NT2/D1 (cell line): ENCODE results near the gene APOBEC3H.

Experiments used
- DNase-seq: peaks from one replicate; pipeline ENCODE4 v3.0.0-alpha.2; 2011; ENCODE audit warnings: low read depth, low spot score
- H3K27me3 ChIP-seq: 2 replicates; pipeline ENCODE4 v1.6.0; 2011; ENCODE audit warnings: mild to moderate bottlenecking; ENCODE audit not compliant: insufficient read length, insufficient read depth
- H3K36me3 ChIP-seq: 2 replicates; pipeline ENCODE4 v1.6.1; 2011; ENCODE audit warnings: mild to moderate bottlenecking, low read length, mixed read lengths; ENCODE audit not compliant: insufficient read depth, insufficient read length
- H3K4me1 ChIP-seq: 2 replicates; pipeline ENCODE4 v1.5.1; 2011; ENCODE audit not compliant: insufficient read depth, insufficient read length
- H3K4me3 ChIP-seq: 2 replicates; pipeline ENCODE4 v1.5.1; 2011; ENCODE audit warnings: low read depth; ENCODE audit not compliant: insufficient read length
- H3K9ac ChIP-seq: 2 replicates; pipeline ENCODE4 v1.6.0; 2011; ENCODE audit warnings: low read depth; ENCODE audit not compliant: insufficient read length
- H3K9me3 ChIP-seq: 2 replicates; pipeline ENCODE4 v1.5.1; 2011; ENCODE audit warnings: mild to moderate bottlenecking, low read length; ENCODE audit not compliant: insufficient read depth
- SUZ12 ChIP-seq: IDR thresholded peaks from 2 replicates; pipeline ENCODE4 v1.6.1; 2011; ENCODE audit not compliant: insufficient read length, insufficient read depth; ENCODE audit errors: extremely low read depth
- YY1 ChIP-seq: IDR thresholded peaks from 2 replicates; pipeline ENCODE4 v1.6.1; 2011; ENCODE audit not compliant: insufficient read length, insufficient read depth
- ZNF274 ChIP-seq: IDR thresholded peaks from 2 replicates; pipeline ENCODE4 v1.6.1; 2011; ENCODE audit warnings: mild to moderate bottlenecking, low read depth, low read length

APOBEC3H gene

DNA sequence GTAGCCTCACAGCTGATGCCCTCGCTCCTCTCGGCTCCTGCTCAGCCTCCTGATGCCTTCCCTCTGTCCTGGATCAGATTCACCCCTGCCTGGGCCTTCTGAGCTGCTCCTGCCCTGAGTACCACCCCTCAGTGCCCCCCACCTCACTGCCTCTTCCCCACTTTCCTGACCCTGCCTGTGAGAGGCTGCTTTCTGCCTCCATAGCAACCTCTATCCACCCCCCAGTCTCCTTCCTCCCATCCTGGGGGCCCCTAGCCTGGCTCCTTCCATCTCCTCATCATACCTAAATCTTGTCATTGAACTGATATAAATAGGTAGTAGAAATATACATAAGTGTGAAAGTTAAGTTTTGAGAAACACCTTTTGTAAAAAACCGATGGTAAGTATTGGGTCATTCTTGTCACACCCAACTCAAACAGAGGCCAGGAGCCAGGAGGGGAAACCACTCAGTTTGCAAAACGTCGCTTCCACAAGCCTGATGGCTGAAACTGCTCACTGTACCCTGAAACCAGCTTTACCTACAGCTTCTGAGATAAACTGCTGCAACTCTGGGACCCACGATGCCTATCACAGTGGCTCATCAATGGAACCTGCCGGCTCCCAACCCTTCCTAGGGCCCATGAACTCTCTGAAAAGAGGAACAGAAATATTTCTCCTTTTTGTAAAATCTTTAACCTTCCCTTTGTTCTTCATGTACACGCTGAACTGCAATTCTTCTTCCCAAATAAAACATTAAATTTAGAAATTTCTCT lies 4.8 kb upstream of the APOBEC3H start:
- Histone ChIP-seq H3K9me3 (no peaks in the 10 kb centered on the region), H3K9ac (no peak overlapping the region), H3K4me3 (no peak overlapping the region), H3K4me1 (peaks cover 11% of the 10 kb centered on the region), H3K36me3 (no peaks in the 10 kb centered on the region), H3K27me3 (no peaks in the 10 kb centered on the region)
- no peak for TF ChIP-seq ZNF274
- no peak for TF ChIP-seq SUZ12
- TF ChIP-seq YY1: no peak
- no peak for DNase-seq

GRCh38 chr22:39094717-39095389 lies 2.2 kb upstream of the APOBEC3H start:
- Histone ChIP-seq H3K4me3 (no peak overlapping the region), H3K27me3 (no peaks in the 10 kb centered on the region), H3K36me3 (no peaks in the 10 kb centered on the region), H3K4me1 (peaks cover 7% of the 10 kb centered on the region), H3K9me3 (no peaks in the 10 kb centered on the region), H3K9ac (no peak overlapping the region)
- no peak for TF ChIP-seq SUZ12
- no peak for TF ChIP-seq YY1
- TF ChIP-seq ZNF274: no peak
- DNase-seq: no peak

- TF ChIP-seq ZNF274: no peak
- TF ChIP-seq SUZ12: no peak
- no peak for TF ChIP-seq YY1
- Histone ChIP-seq H3K4me1 (peaks cover 7% of the 10 kb centered on the region), H3K9me3 (no peaks in the 10 kb centered on the region), H3K9ac (no peak overlapping the region), H3K4me3 (no peak overlapping the region), H3K36me3 (no peaks in the 10 kb centered on the region), H3K27me3 (no peaks in the 10 kb centered on the region)
- no peak for DNase-seq
Observed at GRCh38 chr22:39095971-39096370, 1.1 kb upstream of the APOBEC3H start.

DNA sequence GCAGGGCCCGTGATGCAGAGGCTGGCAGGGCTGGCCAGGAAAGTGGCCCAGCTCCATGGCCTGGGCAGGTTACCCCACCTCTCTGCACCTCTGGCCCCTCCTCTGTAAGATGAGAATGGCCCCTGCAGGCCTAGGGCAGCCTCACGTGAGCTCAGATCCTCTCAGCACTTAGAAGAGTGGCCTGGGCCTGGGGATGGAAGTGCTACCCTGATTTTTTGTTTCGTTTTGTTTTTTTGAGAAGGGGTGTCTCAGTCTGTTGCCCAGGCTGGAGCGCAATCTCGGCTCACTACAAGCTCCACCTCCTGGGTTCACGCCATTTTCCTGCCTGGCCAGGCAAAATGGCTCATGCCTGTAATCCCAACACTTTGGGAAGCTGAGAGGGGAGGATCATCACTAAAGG lies 982 bp downstream of the APOBEC3H start:
- no peak overlapping the region for H3K9ac ChIP-seq
- no peaks in the 10 kb centered on the region for H3K9me3 ChIP-seq
- H3K4me3 ChIP-seq: no peak overlapping the region
- TF ChIP-seq ZNF274 (no peak), SUZ12 (no peak), YY1 (no peak)
- no peaks in the 10 kb centered on the region for H3K36me3 ChIP-seq
- DNase-seq: no peak
- no peaks in the 10 kb centered on the region for H3K27me3 ChIP-seq
- H3K4me1 ChIP-seq: peaks cover 10% of the 10 kb centered on the region

GRCh38 chr22:39098576-39098975 lies 1.5 kb downstream of the APOBEC3H start:
- Histone ChIP-seq H3K27me3 (no peaks in the 10 kb centered on the region), H3K9ac (no peak overlapping the region), H3K9me3 (no peaks in the 10 kb centered on the region), H3K4me3 (no peak overlapping the region), H3K4me1 (peaks cover 10% of the 10 kb centered on the region), H3K36me3 (no peaks in the 10 kb centered on the region)
- TF ChIP-seq YY1 (no peak), SUZ12 (no peak), ZNF274 (no peak)
- no peak for DNase-seq

DNA sequence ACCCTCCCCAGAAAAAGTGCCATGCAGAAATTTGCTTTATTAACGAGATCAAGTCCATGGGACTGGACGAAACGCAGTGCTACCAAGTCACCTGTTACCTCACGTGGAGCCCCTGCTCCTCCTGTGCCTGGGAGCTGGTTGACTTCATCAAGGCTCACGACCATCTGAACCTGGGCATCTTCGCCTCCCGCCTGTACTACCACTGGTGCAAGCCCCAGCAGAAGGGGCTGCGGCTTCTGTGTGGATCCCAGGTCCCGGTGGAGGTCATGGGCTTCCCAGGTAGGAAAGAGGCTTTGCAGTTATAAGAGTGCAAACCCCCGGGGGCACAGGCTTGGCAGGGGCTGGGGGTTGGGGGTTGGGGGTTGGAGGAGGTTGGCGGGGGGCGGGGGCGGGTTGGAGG lies 4.2 kb downstream of the APOBEC3H start:
- TF ChIP-seq SUZ12 (no peak), ZNF274 (no peak), YY1 (no peak)
- no peak overlapping the region for H3K4me3 ChIP-seq
- H3K36me3 ChIP-seq: no peaks in the 10 kb centered on the region
- H3K27me3 ChIP-seq: no peaks in the 10 kb centered on the region
- DNase-seq: no peak
- H3K9me3 ChIP-seq: no peaks in the 10 kb centered on the region
- H3K4me1 ChIP-seq: peaks cover 4% of the 10 kb centered on the region
- H3K9ac ChIP-seq: no peak overlapping the region

DNA sequence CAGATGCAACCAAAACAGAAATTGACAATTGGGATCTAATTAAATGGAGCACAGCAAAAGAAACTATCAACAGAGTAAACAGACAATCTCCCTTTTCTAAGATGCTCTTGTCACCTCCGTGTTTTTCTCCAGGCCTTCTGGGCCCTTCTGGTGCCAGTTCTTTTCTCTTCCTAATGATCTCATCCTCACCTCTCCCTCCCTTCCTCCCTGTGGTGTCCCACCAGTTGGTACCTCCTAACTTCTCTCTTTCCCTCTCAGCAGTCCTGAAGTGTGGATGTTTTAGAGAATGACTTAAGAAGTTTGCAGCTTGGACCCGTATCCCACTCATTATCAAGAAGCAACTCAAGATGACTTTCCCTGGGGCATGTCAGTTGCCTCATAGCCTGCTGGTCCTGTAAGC lies 6.4 kb downstream of the APOBEC3H start:
- Histone ChIP-seq H3K9ac (no peak overlapping the region), H3K4me1 (peaks cover 4% of the 10 kb centered on the region), H3K27me3 (no peaks in the 10 kb centered on the region), H3K4me3 (no peak overlapping the region), H3K9me3 (no peaks in the 10 kb centered on the region), H3K36me3 (no peaks in the 10 kb centered on the region)
- DNase-seq: no peak
- TF ChIP-seq SUZ12: no peak
- TF ChIP-seq YY1: no peak
- TF ChIP-seq ZNF274: no peak
